SU-DHL-6 (cell line): Measurements from ENCODE around the gene ASB18.

Source experiments
- H2AFZ ChIP-seq: fragments of 200-600 bp; sonication (generic); 2 replicates; pipeline ENCODE4 v1.6.1; 2014; ENCODE audit warnings: low read depth, mild to moderate bottlenecking, moderate library complexity, mixed read lengths, antibody characterized with exemption, low read length; ENCODE audit not compliant: severe bottlenecking
- H3F3A ChIP-seq: fragments of 200-600 bp; shearing (Covaris generic); 2 replicates; pipeline ENCODE4 v1.6.0; 2016; ENCODE audit warnings: antibody characterized with exemption, mild to moderate bottlenecking; ENCODE audit not compliant: insufficient read depth
- H3K27ac ChIP-seq: fragments of 200-600 bp; sonication (generic); 2 replicates; pipeline ENCODE4 v1.5.1; 2016; ENCODE audit warnings: low read depth, mild to moderate bottlenecking, low read length, moderate library complexity, mixed read lengths
- H3K27me3 ChIP-seq: fragments of 200-600 bp; sonication (generic), shearing (Covaris generic); 2 replicates; pipeline ENCODE4 v1.6.0; 2014; ENCODE audit warnings: mild to moderate bottlenecking, low read length
- H3K36me3 ChIP-seq: fragments of 200-600 bp; sonication (generic); 2 replicates; pipeline ENCODE4 v1.6.1; 2014; ENCODE audit warnings: mild to moderate bottlenecking, low read length, mixed read lengths
- H3K4me2 ChIP-seq: fragments of 300-600, 200-600 bp; shearing (Covaris generic), sonication (generic); 2 replicates; pipeline ENCODE4 v1.6.0; 2014; ENCODE audit warnings: low read length, low read depth, mild to moderate bottlenecking; ENCODE audit not compliant: poor library complexity, severe bottlenecking
- H3K4me3 ChIP-seq: fragments of 200-600 bp; sonication (generic); 2 replicates; pipeline ENCODE4 v1.5.1; 2014; ENCODE audit warnings: antibody characterized with exemption, low read length, mild to moderate bottlenecking, mixed read lengths; ENCODE audit not compliant: insufficient read depth, poor library complexity, severe bottlenecking
- H3K79me2 ChIP-seq: fragments of 200-600 bp; sonication (generic); 2 replicates; pipeline ENCODE4 v1.6.1; 2014; ENCODE audit warnings: mild to moderate bottlenecking, low read length, moderate library complexity; ENCODE audit not compliant: insufficient read depth
- H3K9ac ChIP-seq: fragments of 200-600 bp; sonication (generic); 2 replicates; pipeline ENCODE4 v1.7.0; 2014; ENCODE audit warnings: mild to moderate bottlenecking, low read length
- H3K9me2 ChIP-seq: fragments of 200-600 bp; sonication (generic); replicated peaks from 2 replicates; pipeline ENCODE4 v1.6.1; 2014; ENCODE audit warnings: low read length; ENCODE audit not compliant: insufficient read depth
- H3K9me3 ChIP-seq: fragments of 200-600 bp; sonication (generic); 2 replicates; pipeline ENCODE4 v1.6.1; 2014; ENCODE audit warnings: low read length, mixed read lengths; ENCODE audit not compliant: insufficient read depth
- H4K20me1 ChIP-seq: fragments of 200-600 bp; sonication (generic); 2 replicates; pipeline ENCODE4 v1.6.1; 2014; ENCODE audit warnings: low read depth, mild to moderate bottlenecking, antibody characterized with exemption, low read length, moderate library complexity, mixed read lengths
- CTCF ChIP-seq: fragments of 200-600 bp; sonication (generic); IDR thresholded peaks from one replicate; pipeline ENCODE4 v1.5.1; 2017; ENCODE audit warnings: antibody characterized with exemption, mild to moderate bottlenecking, low read length, moderate library complexity; ENCODE audit not compliant: insufficient read depth, poor library complexity, severe bottlenecking
- EZH2phosphoT487 ChIP-seq: fragments of 200-600 bp; sonication (generic), shearing (Covaris generic); conservative IDR thresholded peaks from 2 replicates; pipeline ENCODE4 v1.6.1; 2018; ENCODE audit warnings: mild to moderate bottlenecking, antibody characterized with exemption, low read length, moderate library complexity, mixed read lengths

Gene ASB18

GRCh38 chr2:236178890-236179235 is 85.3 kb downstream of the ASB18 start:
- Histone ChIP-seq H3K4me2 (no peak overlapping the region), H3F3A (no peaks in the 10 kb centered on the region), H3K27ac (no peak overlapping the region), H3K4me3 (no peak overlapping the region), H3K9ac (no peak overlapping the region), H3K79me2 (no peaks in the 10 kb centered on the region), H4K20me1 (no peaks in the 10 kb centered on the region), H3K36me3 (no peaks in the 10 kb centered on the region), H3K9me2 (no peaks in the 10 kb centered on the region), H3K9me3 (no peaks in the 10 kb centered on the region), H2AFZ (no peak overlapping the region), H3K27me3 (no peaks in the 10 kb centered on the region)
- TF ChIP-seq EZH2phosphoT487 (no peak), CTCF (no peak)

GRCh38 chr2:236177967-236178889 is 86.0 kb downstream of the ASB18 start:
- TF ChIP-seq EZH2phosphoT487 (no peak), CTCF (no peak)
- no peak overlapping the region for H3K4me2 ChIP-seq
- no peaks in the 10 kb centered on the region for H4K20me1 ChIP-seq
- no peaks in the 10 kb centered on the region for H3K79me2 ChIP-seq
- no peaks in the 10 kb centered on the region for H3K9me2 ChIP-seq
- H3K9ac ChIP-seq, result no peak overlapping the region
- no peaks in the 10 kb centered on the region for H3F3A ChIP-seq
- H3K27ac ChIP-seq, result no peak overlapping the region
- H3K27me3 ChIP-seq, result no peaks in the 10 kb centered on the region
- no peak overlapping the region for H3K4me3 ChIP-seq
- H2AFZ ChIP-seq, result no peak overlapping the region
- no peaks in the 10 kb centered on the region for H3K9me3 ChIP-seq
- no peaks in the 10 kb centered on the region for H3K36me3 ChIP-seq

- Histone ChIP-seq H3K9me3 (no peaks in the 10 kb centered on the region), H3K9ac (no peak overlapping the region), H3K4me2 (no peak overlapping the region), H3K27me3 (no peaks in the 10 kb centered on the region), H3K9me2 (no peaks in the 10 kb centered on the region), H3K79me2 (no peaks in the 10 kb centered on the region), H3K27ac (no peak overlapping the region), H2AFZ (no peak overlapping the region), H3F3A (no peaks in the 10 kb centered on the region), H3K4me3 (no peak overlapping the region), H3K36me3 (no peaks in the 10 kb centered on the region), H4K20me1 (no peaks in the 10 kb centered on the region)
- TF ChIP-seq EZH2phosphoT487, result no peak
- TF ChIP-seq CTCF, result no peak
Measured at GRCh38 chr2:236177604-236177966, 86.6 kb downstream of the ASB18 start.
